A673 (cell line): ENCODE data around the gene SHISA4. TPM values are rescaled to one million over a fixed set of nuclear protein-coding genes. Genes with fewer than 3 reads are reported as not detected.

Source experiments
- BruUV-seq: library from RNA; stranded (reverse); fragments of 400-500 nt; replicated peaks from 2 replicates; lab custom pipeline; 2021; lab: Mats Ljungman, UMichigan
- CTCF ChIA-PET: fragments of 300-600 bp; sonication (Branson Sonifier 250); formaldehyde crosslinking; loops from one replicate; lab custom pipeline; 2022; ENCODE audit warnings: antibody characterized with exemption; lab: Charles Lee
- POLR2A ChIA-PET: fragments of 300-600 bp; sonication (Branson Sonifier 250); formaldehyde crosslinking; loops from one replicate; lab custom pipeline; 2022; ENCODE audit warnings: antibody characterized with exemption; ENCODE audit not compliant: low non-redundant PET; lab: Charles Lee
- DNase-seq: peaks from one replicate; pipeline ENCODE4 v3.0.0-alpha.2; 2015; ENCODE audit warnings: low spot score
- H3K27ac ChIP-seq: fragments of 200-600 bp; sonication (generic); 2 replicates; pipeline ENCODE4 v1.5.1; 2016; ENCODE audit warnings: mixed run types, low read depth, mild to moderate bottlenecking, mixed read lengths, antibody characterized with exemption, low read length; ENCODE audit not compliant: poor library complexity, severe bottlenecking
- H3K27me3 ChIP-seq: fragments of 200-600 bp; sonication (generic); replicated peaks from 2 replicates; pipeline ENCODE4 v1.6.1; 2017; ENCODE audit warnings: mixed run types, low read depth, mild to moderate bottlenecking, mixed read lengths, antibody characterized with exemption, low read length; ENCODE audit not compliant: insufficient read depth, poor library complexity
- H3K36me3 ChIP-seq: fragments of 200-600 bp; sonication (generic); 2 replicates; pipeline ENCODE4 v1.6.1; 2016; ENCODE audit warnings: mixed run types, mild to moderate bottlenecking, mixed read lengths, antibody characterized with exemption, low read length; ENCODE audit not compliant: insufficient read depth, poor library complexity, severe bottlenecking
- H3K4me1 ChIP-seq: fragments of 200-600 bp; sonication (generic); 2 replicates; pipeline ENCODE4 v1.6.1; 2017; ENCODE audit warnings: mixed run types, mild to moderate bottlenecking, mixed read lengths, antibody characterized with exemption, low read length; ENCODE audit not compliant: insufficient read depth, poor library complexity, severe bottlenecking
- H3K4me3 ChIP-seq: fragments of 200-600 bp; sonication (generic); 2 replicates; pipeline ENCODE4 v1.5.1; 2016; ENCODE audit warnings: low read depth, mixed run types, mild to moderate bottlenecking, mixed read lengths, low read length; ENCODE audit not compliant: poor library complexity, severe bottlenecking
- H3K9me3 ChIP-seq: fragments of 200-600 bp; sonication (generic); 2 replicates; pipeline ENCODE4 v1.6.1; 2016; ENCODE audit warnings: mixed run types, low read depth, mild to moderate bottlenecking, mixed read lengths, antibody characterized with exemption, low read length; ENCODE audit not compliant: poor library complexity, severe bottlenecking
- CTCF ChIP-seq: fragments of 300-800, 200-600 bp; sonication (generic); conservative IDR thresholded peaks from 2 replicates; pipeline ENCODE4 v1.5.1; 2017; ENCODE audit warnings: low read depth, mild to moderate bottlenecking, antibody characterized with exemption, low read length, moderate library complexity, mixed read lengths
- EZH2 ChIP-seq: fragments of 200-600 bp; sonication (generic); IDR thresholded peaks from 2 replicates; pipeline ENCODE4 v1.6.1; 2017; ENCODE audit warnings: borderline replicate concordance, low read depth, mild to moderate bottlenecking, mixed read lengths, antibody characterized with exemption, low read length; ENCODE audit not compliant: poor library complexity, severe bottlenecking
- intact Hi-C: fragments of 100-400 bp; cut with micrococcal nuclease; formaldehyde crosslinking; loops from one replicate; pipeline ENCODE4 v1.10.0; 2022; ENCODE audit not compliant: unreplicated experiment
- total RNA-seq: library from RNA; stranded (reverse); gene quantifications from 2 replicates; pipeline ENCODE4 v1.2.3, GENCODE V29; 2021

The SHISA4 gene
- total RNA-seq, 1 experiment from 2014 or later, result 1.2 TPM

DNA sequence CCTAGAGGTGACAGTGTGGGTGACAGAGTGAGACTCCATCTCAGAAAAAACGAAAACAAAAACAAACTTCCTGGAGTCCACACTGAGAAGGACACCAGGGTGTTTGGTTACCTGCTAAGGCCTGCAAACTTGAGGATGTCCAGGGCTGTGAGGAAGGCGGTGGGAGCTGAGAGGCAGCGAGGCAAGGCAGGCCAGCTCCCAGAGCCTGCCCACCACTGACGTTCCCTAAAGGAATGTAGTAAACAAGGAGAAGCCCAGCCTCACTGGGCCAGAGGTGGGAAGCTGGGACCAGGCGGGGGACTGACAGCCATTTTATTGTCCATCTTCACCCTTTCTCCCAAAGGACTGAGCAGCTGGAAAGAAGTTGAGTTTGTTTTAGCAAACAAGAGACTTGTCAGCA is 24.1 kb downstream of the SHISA4 start:
- no peaks in the 10 kb centered on the region for H3K9me3 ChIP-seq
- no TSS peak for BruUV-seq

GRCh38 chr1:201914456-201915235 is 25.9 kb downstream of the SHISA4 start:
- H3K36me3 ChIP-seq, result no peaks in the 10 kb centered on the region
- no peak for TF ChIP-seq EZH2
- no peak for TF ChIP-seq CTCF
- no peak for DNase-seq
- BruUV-seq, result no TSS peak
- H3K27me3 ChIP-seq, result no peaks in the 10 kb centered on the region
- no peaks in the 10 kb centered on the region for H3K9me3 ChIP-seq
- ChIA-PET POLR2A (no interaction called here), CTCF (no interaction called here)
- no peak overlapping the region for H3K27ac ChIP-seq
- H3K4me1 ChIP-seq, result no peaks in the 10 kb centered on the region
- no peak overlapping the region for H3K4me3 ChIP-seq
- intact Hi-C loops, result no loop called here

More for the DNA sequence above, 24.1 kb downstream of the SHISA4 start:
- no peak for DNase-seq
- no peak overlapping the region for H3K4me3 ChIP-seq
- no peaks in the 10 kb centered on the region for H3K36me3 ChIP-seq
- ChIA-PET POLR2A (interaction anchor here (0.6 kb wide), 1 partner anchor 8 kb away, joined by 6 read pairs; no protein-coding TSS in a partner anchor), CTCF (no interaction called here)
- no peak for TF ChIP-seq EZH2
- TF ChIP-seq CTCF, result no peak
- H3K27ac ChIP-seq, result no peak overlapping the region
- intact Hi-C loops, result no loop called here
- H3K4me1 ChIP-seq, result no peaks in the 10 kb centered on the region
- no peaks in the 10 kb centered on the region for H3K27me3 ChIP-seq

- DNase-seq, result no peak
- POLR2A ChIA-PET, result interaction anchor here (0.6 kb wide), 1 partner anchor 41 kb away, joined by 4 read pairs; no protein-coding TSS in a partner anchor
These were observed 28.1 kb downstream of the SHISA4 start for GRCh38 chr1:201916649-201917249.

More at GRCh38 chr1:201916649-201917249, 28.1 kb downstream of the SHISA4 start:
- no peaks in the 10 kb centered on the region for H3K27me3 ChIP-seq
- BruUV-seq, result no TSS peak
- H3K9me3 ChIP-seq, result no peaks in the 10 kb centered on the region
- no peak overlapping the region for H3K4me3 ChIP-seq
- TF ChIP-seq CTCF, result no peak
- TF ChIP-seq EZH2, result no peak
- CTCF ChIA-PET, result no interaction called here
- no peak overlapping the region for H3K27ac ChIP-seq
- intact Hi-C loops, result no loop called here
- no peaks in the 10 kb centered on the region for H3K4me1 ChIP-seq
- no peaks in the 10 kb centered on the region for H3K36me3 ChIP-seq
